ENCODE results near the gene PCDHGC5.

PCDHGC5 gene

DNA sequence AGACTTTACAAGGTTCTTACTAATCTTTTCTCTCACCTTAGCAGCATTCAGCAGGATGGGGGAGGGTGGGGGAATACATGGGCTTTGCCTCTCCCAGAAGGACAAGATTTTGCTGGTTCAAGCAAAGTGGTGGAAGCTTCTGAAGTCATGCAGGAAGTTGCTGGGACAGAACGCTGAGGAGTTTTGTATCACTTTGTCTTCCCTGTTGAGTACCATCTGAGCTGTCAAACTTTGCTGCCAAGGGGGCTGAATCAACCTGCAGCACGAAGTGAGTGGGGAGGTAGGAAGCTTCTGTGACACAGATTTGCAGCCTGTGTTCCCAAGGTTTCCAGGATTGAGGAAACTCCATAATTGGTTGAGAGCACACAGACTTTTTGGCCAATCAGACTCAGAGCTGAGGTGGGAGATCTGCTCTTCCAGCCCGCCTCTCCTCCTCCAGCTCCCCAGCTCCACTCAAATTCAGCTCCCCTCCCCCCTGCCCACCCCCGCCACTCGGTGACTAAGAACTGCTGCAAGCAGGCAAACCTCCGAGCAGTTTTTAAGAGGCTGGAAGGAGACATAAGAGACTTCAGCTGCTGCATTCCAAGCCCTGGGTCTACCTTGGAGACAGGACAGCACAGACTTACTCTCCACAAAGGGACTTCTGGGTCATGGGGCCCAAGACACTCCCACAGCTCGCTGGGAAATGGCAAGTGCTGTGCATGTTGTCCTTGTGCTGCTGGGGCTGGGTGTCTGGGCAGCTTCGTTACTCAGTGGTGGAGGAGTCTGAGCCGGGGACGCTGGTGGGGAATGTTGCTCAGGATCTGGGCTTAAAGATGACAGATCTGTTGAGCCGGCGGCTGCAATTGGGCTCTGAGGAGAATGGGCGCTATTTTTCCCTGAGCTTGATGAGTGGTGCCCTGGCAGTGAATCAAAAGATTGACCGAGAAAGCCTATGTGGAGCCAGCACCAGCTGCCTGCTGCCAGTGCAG, at the start of gene PCDHGC5:
TSS of gene PCDHGC5 (plus strand) at position 491 of the 971 bp plus-strand sequence. CDS start at position 651, 160 bp downstream.
- no peak within 1 kb of the TSS for H3K4me3 ChIP-seq (ENCODE audit: low read length)
- TF ChIP-seq ZNF274 (IDR thresholded peaks at IDR 0.05; ENCODE audit: low read depth, low read length) = no peak

DNA sequence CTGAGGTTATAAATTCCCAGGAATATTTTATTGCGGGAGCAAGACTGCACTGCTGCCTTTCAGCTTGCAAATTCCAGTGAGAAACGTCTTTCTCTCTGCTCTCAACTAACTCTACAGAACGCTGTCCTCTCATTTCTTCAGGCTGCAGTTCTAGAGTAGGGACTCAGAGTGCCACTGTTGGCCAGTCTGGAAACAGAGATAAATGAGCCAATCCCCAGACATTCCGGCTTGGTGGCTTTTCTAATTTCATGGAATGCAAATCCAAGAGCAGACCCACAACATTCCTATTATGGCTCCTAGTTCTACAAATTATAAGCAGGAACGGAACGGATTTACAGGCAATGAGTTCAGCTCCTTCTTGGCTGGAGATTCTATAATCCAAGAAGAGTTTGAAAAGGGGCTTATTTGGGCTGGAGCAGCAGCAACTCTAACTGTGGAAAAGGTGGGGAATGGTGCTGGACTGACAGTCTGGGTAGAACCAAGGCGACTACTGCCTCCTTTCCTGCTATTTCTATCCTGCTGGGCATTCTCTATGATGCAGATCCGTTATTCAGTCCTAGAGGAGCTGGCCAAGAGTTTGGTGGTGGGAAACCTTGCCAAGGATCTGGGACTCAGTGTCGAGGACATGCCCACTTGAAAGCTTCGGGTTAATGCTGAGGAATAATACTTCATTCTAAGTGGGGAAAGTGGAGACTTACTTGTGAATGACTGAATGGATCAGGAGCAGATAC, 49.3 kb upstream of the PCDHGC5 start:
- H3K4me3 ChIP-seq (ENCODE audit: low read length) = no peak overlapping the region
- TF ChIP-seq ZNF274 (IDR thresholded peaks at IDR 0.05; ENCODE audit: low read depth, low read length) = no peak

DNA sequence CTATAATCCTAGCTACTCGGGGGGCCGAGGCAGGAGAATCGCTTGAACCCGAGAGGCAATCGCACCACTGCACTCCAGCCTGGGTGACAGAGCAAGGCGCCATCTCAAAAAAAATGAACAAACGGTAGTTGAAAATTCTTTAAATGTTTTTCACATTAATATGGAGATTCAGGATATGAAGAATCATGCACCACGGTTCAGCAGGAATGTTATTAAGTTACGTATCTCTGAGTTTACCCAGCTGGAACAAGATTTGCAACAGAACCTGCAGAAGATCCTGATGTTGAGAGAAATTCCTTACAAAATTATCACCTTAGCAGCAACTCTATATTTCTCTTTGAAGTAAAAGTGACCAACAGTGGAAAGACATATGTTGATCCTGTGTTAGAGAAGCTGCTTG, 48.5 kb upstream of the PCDHGC5 start:
- H3K4me3 ChIP-seq (ENCODE audit: low read length) = no peak overlapping the region
- no peak for TF ChIP-seq ZNF274 (IDR thresholded peaks at IDR 0.05; ENCODE audit: low read depth, low read length)

DNA sequence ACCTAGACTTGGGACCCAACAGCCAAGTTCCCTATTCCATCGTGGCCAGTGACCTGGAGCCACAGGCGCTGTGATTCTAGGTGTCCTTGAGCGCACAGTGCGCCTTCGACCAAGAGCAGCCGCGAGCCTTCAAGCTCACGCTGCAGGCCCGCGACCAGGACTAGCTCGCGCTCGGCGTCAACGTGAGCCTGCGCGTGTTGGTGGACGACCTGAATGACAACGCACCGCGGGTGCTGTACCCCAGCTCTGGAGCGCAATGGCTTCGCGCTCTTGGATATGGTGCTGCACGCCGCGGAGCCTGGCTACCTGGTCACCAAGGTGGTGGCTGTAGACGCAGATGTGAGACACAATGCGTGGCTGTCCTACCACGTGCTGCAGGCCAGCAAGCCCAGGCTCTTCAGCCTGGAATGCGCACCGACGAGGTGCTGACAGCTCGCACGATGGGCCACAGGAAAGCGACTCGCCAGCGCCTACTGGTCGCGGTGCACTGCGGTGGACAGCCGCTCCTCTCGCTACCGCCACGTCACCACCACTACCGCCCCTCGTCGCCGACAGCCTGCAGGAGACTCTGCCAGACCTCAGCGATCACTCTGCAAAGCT, 47.2 kb upstream of the PCDHGC5 start:
- no peak for TF ChIP-seq ZNF274 (IDR thresholded peaks at IDR 0.05; ENCODE audit: low read depth, low read length)
- no peak overlapping the region for H3K4me3 ChIP-seq (ENCODE audit: low read length)

DNA sequence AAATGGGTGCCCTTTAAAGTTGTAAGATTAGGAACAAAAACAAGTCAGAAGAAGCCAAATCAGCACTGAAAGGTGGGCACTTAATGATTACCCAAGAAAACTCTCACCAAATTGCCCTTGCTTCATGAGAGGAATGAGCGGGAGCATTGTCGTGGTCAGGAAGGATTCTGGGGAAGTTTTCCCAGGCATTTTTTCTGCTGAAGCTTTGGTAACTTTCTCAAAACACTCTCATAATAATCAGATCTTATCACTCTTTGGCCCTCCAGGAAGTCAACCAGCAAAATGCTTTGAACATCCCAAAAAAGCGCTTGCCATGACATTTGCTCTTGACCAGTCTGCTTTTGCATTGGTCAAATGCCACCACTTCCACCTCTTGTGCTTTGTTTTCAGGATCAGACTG, 23.5 kb upstream of the PCDHGC5 start:
- TF ChIP-seq ZNF274 (IDR thresholded peaks at IDR 0.05; ENCODE audit: low read depth, low read length) = no peak
- H3K4me3 ChIP-seq (ENCODE audit: low read length) = no peak overlapping the region

DNA sequence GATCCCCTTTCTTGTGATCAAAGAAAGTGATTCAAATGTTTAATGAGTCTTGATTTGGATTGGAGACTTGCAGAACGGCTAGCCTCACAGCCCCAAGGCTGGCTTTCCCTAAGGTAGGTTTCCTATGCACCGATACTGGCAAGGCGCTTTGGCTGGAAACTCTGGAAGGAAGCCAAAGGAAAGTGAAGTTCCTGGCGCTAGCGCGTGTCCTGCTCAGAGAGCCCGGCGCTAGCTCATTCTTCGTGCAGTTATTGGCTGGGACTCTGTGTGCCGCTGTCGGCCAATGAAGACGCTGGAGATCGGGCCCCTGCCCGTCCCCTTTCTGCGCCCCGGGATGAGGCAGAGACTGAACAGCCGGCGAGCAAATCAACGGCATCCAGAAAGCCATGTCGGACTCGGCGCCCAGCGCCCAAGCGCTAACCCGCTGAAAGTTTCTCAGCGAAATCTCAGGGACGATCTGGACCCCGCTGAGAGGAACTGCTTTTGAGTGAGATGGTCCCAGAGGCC, 13.2 kb upstream of the PCDHGC5 start, which contains the start of gene PCDHGC3:
TSS of gene PCDHGC3 (plus strand) at position 342 of the 507 bp plus-strand sequence. CDS start at position 493, 151 bp downstream.
- no peak for TF ChIP-seq ZNF274 (IDR thresholded peaks at IDR 0.05; ENCODE audit: low read depth, low read length)
- H3K4me3 ChIP-seq (ENCODE audit: low read length) = peak within 1 kb of the TSS; percentile 45; the same call in 1 of the 2 replicates

DNA sequence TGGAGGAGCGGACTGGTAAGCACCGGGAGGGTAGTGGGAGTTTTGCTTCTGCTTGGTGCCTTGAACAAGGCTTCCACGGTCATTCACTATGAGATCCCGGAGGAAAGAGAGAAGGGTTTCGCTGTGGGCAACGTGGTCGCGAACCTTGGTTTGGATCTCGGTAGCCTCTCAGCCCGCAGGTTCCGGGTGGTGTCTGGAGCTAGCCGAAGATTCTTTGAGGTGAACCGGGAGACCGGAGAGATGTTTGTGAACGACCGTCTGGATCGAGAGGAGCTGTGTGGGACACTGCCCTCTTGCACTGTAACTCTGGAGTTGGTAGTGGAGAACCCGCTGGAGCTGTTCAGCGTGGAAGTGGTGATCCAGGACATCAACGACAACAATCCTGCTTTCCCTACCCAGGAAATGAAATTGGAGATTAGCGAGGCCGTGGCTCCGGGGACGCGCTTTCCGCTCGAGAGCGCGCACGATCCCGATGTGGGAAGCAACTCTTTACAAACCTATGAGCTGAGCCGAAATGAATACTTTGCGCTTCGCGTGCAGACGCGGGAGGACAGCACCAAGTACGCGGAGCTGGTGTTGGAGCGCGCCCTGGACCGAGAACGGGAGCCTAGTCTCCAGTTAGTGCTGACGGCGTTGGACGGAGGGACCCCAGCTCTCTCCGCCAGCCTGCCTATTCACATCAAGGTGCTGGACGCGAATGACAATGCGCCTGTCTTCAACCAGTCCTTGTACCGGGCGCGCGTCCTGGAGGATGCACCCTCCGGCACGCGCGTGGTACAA, 12.6 kb upstream of the PCDHGC5 start:
- TF ChIP-seq ZNF274 (IDR thresholded peaks at IDR 0.05; ENCODE audit: low read depth, low read length) = no peak
- H3K4me3 ChIP-seq (ENCODE audit: low read length) = peak overlapping the region; percentile 45; the same call in 1 of the 2 replicates

DNA sequence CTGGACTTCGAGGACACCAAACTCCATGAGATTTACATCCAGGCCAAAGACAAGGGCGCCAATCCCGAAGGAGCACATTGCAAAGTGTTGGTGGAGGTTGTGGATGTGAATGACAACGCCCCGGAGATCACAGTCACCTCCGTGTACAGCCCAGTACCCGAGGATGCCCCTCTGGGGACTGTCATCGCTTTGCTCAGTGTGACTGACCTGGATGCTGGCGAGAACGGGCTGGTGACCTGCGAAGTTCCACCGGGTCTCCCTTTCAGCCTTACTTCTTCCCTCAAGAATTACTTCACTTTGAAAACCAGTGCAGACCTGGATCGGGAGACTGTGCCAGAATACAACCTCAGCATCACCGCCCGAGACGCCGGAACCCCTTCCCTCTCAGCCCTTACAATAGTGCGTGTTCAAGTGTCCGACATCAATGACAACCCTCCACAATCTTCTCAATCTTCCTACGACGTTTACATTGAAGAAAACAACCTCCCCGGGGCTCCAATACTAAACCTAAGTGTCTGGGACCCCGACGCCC, 11.8 kb upstream of the PCDHGC5 start:
- no peak overlapping the region; the same call in 1 of the 2 replicates for H3K4me3 ChIP-seq (ENCODE audit: low read length)
- TF ChIP-seq ZNF274 (IDR thresholded peaks at IDR 0.05; ENCODE audit: low read depth, low read length) = no peak

DNA sequence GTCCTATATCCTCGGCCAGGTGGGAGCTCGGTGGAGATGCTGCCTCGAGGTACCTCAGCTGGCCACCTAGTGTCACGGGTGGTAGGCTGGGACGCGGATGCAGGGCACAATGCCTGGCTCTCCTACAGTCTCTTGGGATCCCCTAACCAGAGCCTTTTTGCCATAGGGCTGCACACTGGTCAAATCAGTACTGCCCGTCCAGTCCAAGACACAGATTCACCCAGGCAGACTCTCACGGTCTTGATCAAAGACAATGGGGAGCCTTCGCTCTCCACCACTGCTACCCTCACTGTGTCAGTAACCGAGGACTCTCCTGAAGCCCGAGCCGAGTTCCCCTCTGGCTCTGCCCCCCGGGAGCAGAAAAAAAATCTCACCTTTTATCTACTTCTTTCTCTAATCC, 11.1 kb upstream of the PCDHGC5 start:
- TF ChIP-seq ZNF274 (IDR thresholded peaks at IDR 0.05; ENCODE audit: low read depth, low read length) = no peak
- H3K4me3 ChIP-seq (ENCODE audit: low read length) = no peak overlapping the region

DNA sequence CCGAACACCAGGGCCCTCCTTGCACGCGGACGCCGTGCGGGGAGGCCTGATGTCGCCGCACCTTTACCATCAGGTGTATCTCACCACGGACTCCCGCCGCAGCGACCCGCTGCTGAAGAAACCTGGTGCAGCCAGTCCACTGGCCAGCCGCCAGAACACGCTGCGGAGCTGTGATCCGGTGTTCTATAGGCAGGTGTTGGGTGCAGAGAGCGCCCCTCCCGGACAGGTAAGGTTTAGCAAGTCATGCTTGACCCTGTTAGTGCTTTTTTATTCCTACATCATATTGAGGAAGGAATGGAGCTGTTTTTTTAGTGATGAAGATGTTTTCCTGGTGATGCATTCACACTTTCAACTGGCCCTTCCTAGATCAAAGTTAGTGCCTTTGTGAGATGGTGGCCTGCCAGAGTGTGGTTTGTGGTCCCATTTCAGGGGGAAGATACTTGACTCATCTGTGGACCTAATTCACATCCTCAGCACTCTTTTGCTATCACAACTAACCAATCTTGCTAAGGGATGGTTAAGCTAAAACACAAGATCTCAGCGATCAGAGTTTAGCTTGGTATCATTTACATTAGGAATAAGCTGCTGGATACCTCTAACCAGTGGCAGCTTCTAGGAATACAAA, 10.4 kb upstream of the PCDHGC5 start:
- no peak for TF ChIP-seq ZNF274 (IDR thresholded peaks at IDR 0.05; ENCODE audit: low read depth, low read length)
- no peak overlapping the region for H3K4me3 ChIP-seq (ENCODE audit: low read length)

DNA sequence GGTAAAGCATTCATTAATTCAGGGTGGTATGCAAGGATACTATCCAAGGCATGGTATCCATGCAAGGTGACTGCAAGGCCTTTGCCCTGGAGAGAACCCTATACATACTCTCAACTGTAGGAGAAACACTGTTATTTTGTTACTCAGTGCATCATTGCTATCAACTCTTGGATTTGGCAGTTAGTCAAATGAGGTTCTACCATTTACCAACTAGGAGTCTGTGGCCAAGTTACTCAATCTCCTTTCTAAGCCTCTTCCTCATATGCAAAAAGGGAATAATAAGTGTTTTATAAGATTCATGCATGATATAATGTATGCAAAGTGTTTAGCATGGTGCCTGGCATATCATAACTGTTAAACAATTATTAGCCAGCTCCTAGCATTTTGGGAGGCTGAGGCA, 9.1 kb upstream of the PCDHGC5 start:
- no peak for TF ChIP-seq ZNF274 (IDR thresholded peaks at IDR 0.05; ENCODE audit: low read depth, low read length)
- no peak overlapping the region for H3K4me3 ChIP-seq (ENCODE audit: low read length)

DNA sequence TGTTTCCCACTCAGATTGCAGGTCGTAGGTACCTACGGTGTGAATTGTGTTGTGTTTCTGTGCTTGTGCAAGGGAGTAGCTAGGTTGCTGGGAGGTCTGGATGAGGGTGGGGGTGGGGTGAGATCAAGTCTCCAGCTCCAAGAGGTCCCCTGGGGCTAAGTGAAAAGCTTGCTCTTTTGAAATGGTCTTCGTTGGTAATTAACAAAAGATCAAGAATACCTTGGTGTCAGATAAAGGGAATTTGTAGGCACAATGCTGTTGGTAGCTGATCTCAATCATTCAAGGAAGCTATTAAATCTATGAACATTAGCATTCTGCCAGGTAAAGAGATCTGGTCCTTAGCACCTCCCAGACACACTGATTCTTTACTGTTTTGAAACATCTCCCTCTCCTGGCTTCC, 5.0 kb upstream of the PCDHGC5 start:
- no peak for TF ChIP-seq ZNF274 (IDR thresholded peaks at IDR 0.05; ENCODE audit: low read depth, low read length)
- H3K4me3 ChIP-seq (ENCODE audit: low read length) = no peak overlapping the region

DNA sequence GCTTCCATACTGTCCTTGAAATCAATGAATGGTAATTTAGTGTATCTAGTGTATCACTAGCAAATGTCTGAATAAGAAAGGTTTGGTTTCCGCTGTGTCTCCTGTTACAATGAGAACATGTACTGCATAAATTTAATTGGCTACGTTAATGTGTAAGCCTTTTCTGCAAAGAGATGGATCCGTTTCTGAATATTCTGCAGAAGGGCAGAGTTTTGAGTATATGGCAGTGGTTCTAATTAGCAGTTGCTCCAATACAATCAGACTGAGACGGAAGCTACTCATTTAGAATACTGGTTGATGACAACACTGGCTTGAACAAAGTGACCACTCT, 4.6 kb upstream of the PCDHGC5 start:
- H3K4me3 ChIP-seq (ENCODE audit: low read length) = no peak overlapping the region

More for the DNA sequence above, 4.6 kb upstream of the PCDHGC5 start:
- no peak for TF ChIP-seq ZNF274 (IDR thresholded peaks at IDR 0.05; ENCODE audit: low read depth, low read length)

Measured in GM08714 (cell line).